Stimulated activated CD8-positive, alpha-beta memory T cell treated with anti-CD3 and anti-CD28 coated beads, Interleukin-15, amount 100 ng/mL, for 48 hours (primary cell): ENCODE results near the gene CMTM3.
"Not testable (repeated sequence)": the region's sequence is repeated elsewhere in the genome, so short reads cannot be mapped to it uniquely, and the experiment has no call there.

ENCODE experiments used
- DNase-seq, 2 donors: peaks; one replicate each; pipeline ENCODE4 v3.0.0-alpha.2; 2020; ENCODE audit warnings: low read depth in 2 of 2

The CMTM3 gene

GRCh38 chr16:66660422-66661209, 56.1 kb downstream of the CMTM3 start:
- no peak for DNase-seq

DNA sequence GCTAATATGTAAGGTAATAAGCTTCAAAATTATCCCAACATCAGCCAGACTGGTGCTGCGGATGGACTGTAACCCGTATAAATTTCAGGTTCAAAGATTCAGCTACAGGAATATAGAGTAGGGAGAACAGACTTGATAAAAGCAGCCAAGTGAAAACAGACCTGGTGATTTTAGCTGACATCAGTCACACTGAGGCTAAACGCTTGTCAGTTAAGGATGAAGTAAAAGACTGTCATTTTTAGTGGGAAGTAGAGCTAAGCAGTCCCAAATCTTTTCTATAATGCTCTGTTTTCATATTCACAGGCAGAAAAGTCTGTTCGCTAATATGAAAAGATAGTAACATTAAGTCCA, 56.7 kb downstream of the CMTM3 start:
- DNase-seq = no peak

- not testable (repeated sequence) for DNase-seq
Observed at GRCh38 chr16:66661671-66662346, 57.3 kb downstream of the CMTM3 start.

DNA sequence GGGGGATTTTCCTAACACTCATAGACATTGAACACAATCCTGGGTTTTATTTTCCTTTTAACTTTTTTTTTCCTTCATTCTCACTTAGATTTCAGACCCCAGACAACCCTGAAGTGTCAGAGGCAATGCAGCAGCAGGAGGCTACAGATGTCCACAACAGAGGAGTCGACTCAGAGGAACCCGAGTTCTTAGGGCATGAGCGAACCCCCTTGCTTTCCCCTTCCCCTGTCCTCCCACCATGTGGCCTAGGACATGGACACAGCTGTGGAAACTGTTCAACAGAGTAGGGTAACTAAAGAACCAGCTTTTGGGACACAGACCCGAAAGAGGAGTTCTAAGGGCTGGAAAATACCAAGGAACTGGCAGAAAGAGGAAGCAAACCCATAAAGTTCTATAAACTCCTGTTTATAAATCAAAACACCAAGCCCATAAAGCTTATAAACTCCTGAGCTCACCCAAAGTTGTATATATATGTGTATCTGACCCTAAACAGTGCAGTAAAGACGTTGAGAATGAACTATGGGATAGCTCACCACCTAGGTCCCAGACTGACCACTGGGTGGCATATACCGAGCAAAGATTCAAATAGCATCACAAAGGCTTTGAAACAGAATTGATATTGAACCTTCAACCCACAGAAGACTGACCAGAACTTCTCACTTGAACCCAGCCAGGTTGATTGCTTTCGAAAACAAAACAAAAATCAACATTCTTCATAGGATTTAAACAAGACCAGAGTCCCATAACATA, 58.1 kb downstream of the CMTM3 start:
- DNase-seq = no peak
